GM23338 (cell line): Measurements from ENCODE around the gene SORBS1. TPM values are rescaled to one million over a fixed set of nuclear protein-coding genes. Genes with fewer than 3 reads are reported as not detected.

ENCODE experiments used
- ATAC-seq: fragments of 200-7000 bp; cut with Tn5 transposase; 3 replicates; pipeline ENCODE4 v1.9.1; 2020
- DNase-seq: peaks from one replicate; pipeline ENCODE4 v3.0.0-alpha.2; 2015; ENCODE audit warnings: low spot score
- H2AFZ ChIP-seq: fragments of 200-600 bp; sonication (generic); 2 replicates; pipeline ENCODE4 v1.8.0; 2016; ENCODE audit warnings: antibody characterized with exemption, mild to moderate bottlenecking, moderate library complexity
- H3F3A ChIP-seq: fragments of 200-600 bp; sonication (generic); replicated peaks from 2 replicates; pipeline ENCODE4 v1.8.0; 2017; ENCODE audit warnings: antibody characterized with exemption, mixed run types, low read depth
- H3K27ac ChIP-seq: fragments of 200-600 bp; sonication (generic); 2 replicates; pipeline ENCODE4 v1.6.1; 2016; ENCODE audit warnings: low read depth
- H3K27me3 ChIP-seq: fragments of 200-600 bp; sonication (generic); 2 replicates; pipeline ENCODE4 v1.8.0; 2016; ENCODE audit warnings: mild to moderate bottlenecking, mixed run types, moderate library complexity; ENCODE audit not compliant: insufficient read depth
- H3K36me3 ChIP-seq: fragments of 200-600 bp; sonication (generic); 2 replicates; pipeline ENCODE4 v1.8.0; 2016; ENCODE audit warnings: mild to moderate bottlenecking; ENCODE audit not compliant: insufficient read depth
- H3K4me1 ChIP-seq: fragments of 200-600 bp; sonication (generic); 2 replicates; pipeline ENCODE4 v1.8.0; 2016; ENCODE audit warnings: mild to moderate bottlenecking, moderate library complexity; ENCODE audit not compliant: insufficient read depth
- H3K4me2 ChIP-seq: fragments of 200-600 bp; sonication (generic); 2 replicates; pipeline ENCODE4 v1.7.1; 2017; ENCODE audit warnings: mixed run types
- H3K4me3 ChIP-seq: fragments of 200-600 bp; sonication (generic); 2 replicates; pipeline ENCODE4 v1.6.1; 2016; ENCODE audit warnings: mixed run types
- H3K79me2 ChIP-seq: fragments of 200-600 bp; sonication (generic); replicated peaks from 2 replicates; pipeline ENCODE4 v1.8.0; 2017; ENCODE audit warnings: mild to moderate bottlenecking; ENCODE audit not compliant: insufficient read depth
- H3K9me2 ChIP-seq: fragments of 200-600 bp; sonication (generic); 2 replicates; pipeline ENCODE4 v1.8.0; 2017; ENCODE audit not compliant: insufficient read depth
- H4K20me1 ChIP-seq: fragments of 200-600 bp; sonication (generic); replicated peaks from 2 replicates; pipeline ENCODE4 v1.8.0; 2017; ENCODE audit warnings: mild to moderate bottlenecking; ENCODE audit not compliant: insufficient read depth
- H3K27ac Mint-ChIP-seq: 2 replicates; pipeline ENCODE4 v1.8.0; 2020; ENCODE audit warnings: inconsistent platforms, mild to moderate bottlenecking, moderate library complexity, mixed read lengths
- H3K27me3 Mint-ChIP-seq: 3 replicates; pipeline ENCODE4 v1.8.0; 2022; ENCODE audit warnings: low read depth, mild to moderate bottlenecking, moderate library complexity, mixed read lengths, inconsistent platforms; ENCODE audit not compliant: insufficient read depth, poor library complexity
- H3K36me3 Mint-ChIP-seq: 3 replicates; pipeline ENCODE4 v1.8.0; 2021; ENCODE audit warnings: low read depth, mild to moderate bottlenecking, inconsistent platforms, moderate library complexity, mixed read lengths
- H3K4me1 Mint-ChIP-seq: 3 replicates; pipeline ENCODE4 v1.8.0; 2020; ENCODE audit warnings: mild to moderate bottlenecking, inconsistent platforms, mixed read lengths
- H3K4me3 Mint-ChIP-seq: 3 replicates; pipeline ENCODE4 v1.8.0; 2021; ENCODE audit warnings: moderate library complexity, mild to moderate bottlenecking, inconsistent platforms, mixed read lengths
- H3K9me3 Mint-ChIP-seq: 3 replicates; pipeline ENCODE4 v1.8.0; 2020; ENCODE audit warnings: moderate library complexity, mild to moderate bottlenecking, inconsistent platforms, mixed read lengths
- CREB1 ChIP-seq: fragments of 250-450 bp; sonication (Bioruptor Pico); IDR thresholded peaks from 2 replicates; pipeline ENCODE4 v1.5.0; 2020; ENCODE audit warnings: low read depth, mild to moderate bottlenecking, moderate library complexity
- EZH2 ChIP-seq: fragments of 200-600 bp; sonication (generic); IDR thresholded peaks from one replicate; pipeline ENCODE4 v1.8.0; 2017; ENCODE audit warnings: antibody characterized with exemption, mild to moderate bottlenecking, low read depth; ENCODE audit not compliant: unreplicated experiment
- EZH2phosphoT487 ChIP-seq: fragments of 200-600 bp; sonication (generic); IDR thresholded peaks from one replicate; pipeline ENCODE4 v1.8.1; 2018; ENCODE audit warnings: antibody characterized with exemption; ENCODE audit not compliant: unreplicated experiment
- JUNB ChIP-seq: IDR thresholded peaks from one replicate; pipeline ENCODE4 v1.6.1; 2016; ENCODE audit warnings: antibody characterized with exemption; ENCODE audit not compliant: unreplicated experiment
- NANOG ChIP-seq: IDR thresholded peaks from 2 replicates; pipeline ENCODE4 v1.6.1; 2016; ENCODE audit warnings: antibody characterized with exemption, borderline replicate concordance
- POLR2AphosphoS5 ChIP-seq: IDR thresholded peaks from 2 replicates; pipeline ENCODE4 v1.6.1; 2016; ENCODE audit warnings: antibody characterized with exemption, low read depth
- STAT1 ChIP-seq: IDR thresholded peaks from one replicate; pipeline ENCODE4 v1.6.1; 2016; ENCODE audit warnings: antibody characterized with exemption; ENCODE audit not compliant: unreplicated experiment
- ZNF114 ChIP-seq: fragments of 250-450 bp; sonication (Bioruptor Pico); IDR thresholded peaks from 2 replicates; pipeline ENCODE4 v1.5.0; 2020; ENCODE audit warnings: mild to moderate bottlenecking, moderate library complexity
- ZNF331 ChIP-seq: fragments of 250-450 bp; sonication (Bioruptor Pico); IDR thresholded peaks from 2 replicates; pipeline ENCODE4 v1.5.0; 2020; ENCODE audit warnings: low read depth, mild to moderate bottlenecking, moderate library complexity
- polyA plus RNA-seq: library from polyadenylated mRNA; unstranded; fragments of >200 nt; fragmentation: Nextera tagmentation; extraction: Ambion mirVana; gene quantifications from 2 replicates; pipeline ENCODE4 v1.2.1, GENCODE V29; 2016
- total RNA-seq: library from RNA; depleted of rRNA; stranded (reverse); fragments of >200 nt; shearing (Covaris generic); gene quantifications from 2 replicates; pipeline ENCODE4 v1.2.3, GENCODE V29; 2014
- TF ChIP-seq, protein P1 (sequence below): fragments of 250-450 bp; sonication (Bioruptor Pico); IDR thresholded peaks from 2 replicates; pipeline ENCODE4 v1.5.0; 2020; ENCODE audit warnings: mild to moderate bottlenecking, moderate library complexity
- TF ChIP-seq, protein P2 (sequence below): IDR thresholded peaks from 2 replicates; pipeline ENCODE4 v1.6.1; 2016; ENCODE audit warnings: antibody characterized with exemption
- TF ChIP-seq, protein P3 (sequence below), 2 experiments: fragments of 200-600 bp in 1 of 2; sonication (generic) in 1 of 2; conservative IDR thresholded peaks; 2 replicates each; pipeline versions ENCODE4 v1.5.1 to v1.6.1; 2016 to 2017; ENCODE audit warnings: antibody characterized with exemption in 2 of 2, low read depth in 2 of 2, mild to moderate bottlenecking in 2 of 2, moderate library complexity in 1 of 2
- TF ChIP-seq, protein P4 (sequence below): IDR thresholded peaks from one replicate; pipeline ENCODE4 v1.6.1; 2018; ENCODE audit warnings: antibody characterized with exemption; ENCODE audit not compliant: unreplicated experiment

Gene SORBS1
- total and polyA plus RNA-seq, 2 experiments from 2014 or later = 47.7 to 51.5 TPM

DNA sequence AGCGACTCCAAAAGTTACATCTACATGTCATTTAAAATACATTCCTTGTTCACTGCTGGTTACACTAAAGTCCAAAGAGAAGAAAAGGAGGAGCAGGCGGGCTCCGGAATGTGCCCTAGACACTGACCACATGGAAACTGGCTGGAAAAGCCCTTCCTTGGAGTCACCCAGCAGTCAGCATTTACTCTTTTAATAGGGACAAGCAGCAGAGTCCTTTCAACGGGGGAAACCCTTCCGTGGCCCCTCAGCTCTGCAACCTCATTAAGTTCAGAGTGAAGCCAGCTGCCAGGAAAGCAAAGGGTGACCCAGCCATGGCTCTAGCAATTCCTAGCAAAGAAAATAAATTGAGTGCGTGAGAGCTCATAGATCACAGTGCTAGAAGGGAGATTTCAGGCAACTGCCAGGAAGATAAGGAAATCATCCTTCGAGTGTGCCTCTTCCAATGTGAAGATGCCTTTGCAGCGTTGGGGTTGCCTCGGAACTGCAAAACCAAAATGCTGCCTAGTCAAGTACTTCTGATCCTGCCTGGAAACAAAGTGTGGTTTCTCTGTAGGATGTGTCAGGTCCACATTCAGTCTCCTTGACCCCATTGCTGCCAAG lies 101.6 kb downstream of the SORBS1 start:
- Histone ChIP-seq H3K4me3 (no peak overlapping the region), H3K79me2 (no peaks in the 10 kb centered on the region; the same call in none of the 2 replicates), H4K20me1 (no peaks in the 10 kb centered on the region; the same call in 1 of the 2 replicates), H3K36me3 (no peaks in the 10 kb centered on the region), H2AFZ (no peak overlapping the region), H3K4me2 (0 out of 2 replicates have a peak overlapping the region, but pooled peaks have one; percentile 25), H3K4me1 (peaks cover 52% of the 10 kb centered on the region), H3K9me2 (no peaks in the 10 kb centered on the region), H3K27me3 (no peaks in the 10 kb centered on the region), H3K27ac (peak overlapping the region; percentile 61), H3F3A (no peaks in the 10 kb centered on the region; the same call in 1 of the 2 replicates)
- H3K27me3 Mint-ChIP-seq = peaks cover 6% of the 10 kb centered on the region
- no peaks in the 10 kb centered on the region for H3K9me3 Mint-ChIP-seq
- H3K4me3 Mint-ChIP-seq = no peak overlapping the region
- H3K4me1 Mint-ChIP-seq = peaks cover 50% of the 10 kb centered on the region
- peak overlapping the region; percentile 40; the same call in 1 of the 2 replicates for H3K27ac Mint-ChIP-seq
- TF ChIP-seq EZH2 = no peak
- TF ChIP-seq, protein P1, sequence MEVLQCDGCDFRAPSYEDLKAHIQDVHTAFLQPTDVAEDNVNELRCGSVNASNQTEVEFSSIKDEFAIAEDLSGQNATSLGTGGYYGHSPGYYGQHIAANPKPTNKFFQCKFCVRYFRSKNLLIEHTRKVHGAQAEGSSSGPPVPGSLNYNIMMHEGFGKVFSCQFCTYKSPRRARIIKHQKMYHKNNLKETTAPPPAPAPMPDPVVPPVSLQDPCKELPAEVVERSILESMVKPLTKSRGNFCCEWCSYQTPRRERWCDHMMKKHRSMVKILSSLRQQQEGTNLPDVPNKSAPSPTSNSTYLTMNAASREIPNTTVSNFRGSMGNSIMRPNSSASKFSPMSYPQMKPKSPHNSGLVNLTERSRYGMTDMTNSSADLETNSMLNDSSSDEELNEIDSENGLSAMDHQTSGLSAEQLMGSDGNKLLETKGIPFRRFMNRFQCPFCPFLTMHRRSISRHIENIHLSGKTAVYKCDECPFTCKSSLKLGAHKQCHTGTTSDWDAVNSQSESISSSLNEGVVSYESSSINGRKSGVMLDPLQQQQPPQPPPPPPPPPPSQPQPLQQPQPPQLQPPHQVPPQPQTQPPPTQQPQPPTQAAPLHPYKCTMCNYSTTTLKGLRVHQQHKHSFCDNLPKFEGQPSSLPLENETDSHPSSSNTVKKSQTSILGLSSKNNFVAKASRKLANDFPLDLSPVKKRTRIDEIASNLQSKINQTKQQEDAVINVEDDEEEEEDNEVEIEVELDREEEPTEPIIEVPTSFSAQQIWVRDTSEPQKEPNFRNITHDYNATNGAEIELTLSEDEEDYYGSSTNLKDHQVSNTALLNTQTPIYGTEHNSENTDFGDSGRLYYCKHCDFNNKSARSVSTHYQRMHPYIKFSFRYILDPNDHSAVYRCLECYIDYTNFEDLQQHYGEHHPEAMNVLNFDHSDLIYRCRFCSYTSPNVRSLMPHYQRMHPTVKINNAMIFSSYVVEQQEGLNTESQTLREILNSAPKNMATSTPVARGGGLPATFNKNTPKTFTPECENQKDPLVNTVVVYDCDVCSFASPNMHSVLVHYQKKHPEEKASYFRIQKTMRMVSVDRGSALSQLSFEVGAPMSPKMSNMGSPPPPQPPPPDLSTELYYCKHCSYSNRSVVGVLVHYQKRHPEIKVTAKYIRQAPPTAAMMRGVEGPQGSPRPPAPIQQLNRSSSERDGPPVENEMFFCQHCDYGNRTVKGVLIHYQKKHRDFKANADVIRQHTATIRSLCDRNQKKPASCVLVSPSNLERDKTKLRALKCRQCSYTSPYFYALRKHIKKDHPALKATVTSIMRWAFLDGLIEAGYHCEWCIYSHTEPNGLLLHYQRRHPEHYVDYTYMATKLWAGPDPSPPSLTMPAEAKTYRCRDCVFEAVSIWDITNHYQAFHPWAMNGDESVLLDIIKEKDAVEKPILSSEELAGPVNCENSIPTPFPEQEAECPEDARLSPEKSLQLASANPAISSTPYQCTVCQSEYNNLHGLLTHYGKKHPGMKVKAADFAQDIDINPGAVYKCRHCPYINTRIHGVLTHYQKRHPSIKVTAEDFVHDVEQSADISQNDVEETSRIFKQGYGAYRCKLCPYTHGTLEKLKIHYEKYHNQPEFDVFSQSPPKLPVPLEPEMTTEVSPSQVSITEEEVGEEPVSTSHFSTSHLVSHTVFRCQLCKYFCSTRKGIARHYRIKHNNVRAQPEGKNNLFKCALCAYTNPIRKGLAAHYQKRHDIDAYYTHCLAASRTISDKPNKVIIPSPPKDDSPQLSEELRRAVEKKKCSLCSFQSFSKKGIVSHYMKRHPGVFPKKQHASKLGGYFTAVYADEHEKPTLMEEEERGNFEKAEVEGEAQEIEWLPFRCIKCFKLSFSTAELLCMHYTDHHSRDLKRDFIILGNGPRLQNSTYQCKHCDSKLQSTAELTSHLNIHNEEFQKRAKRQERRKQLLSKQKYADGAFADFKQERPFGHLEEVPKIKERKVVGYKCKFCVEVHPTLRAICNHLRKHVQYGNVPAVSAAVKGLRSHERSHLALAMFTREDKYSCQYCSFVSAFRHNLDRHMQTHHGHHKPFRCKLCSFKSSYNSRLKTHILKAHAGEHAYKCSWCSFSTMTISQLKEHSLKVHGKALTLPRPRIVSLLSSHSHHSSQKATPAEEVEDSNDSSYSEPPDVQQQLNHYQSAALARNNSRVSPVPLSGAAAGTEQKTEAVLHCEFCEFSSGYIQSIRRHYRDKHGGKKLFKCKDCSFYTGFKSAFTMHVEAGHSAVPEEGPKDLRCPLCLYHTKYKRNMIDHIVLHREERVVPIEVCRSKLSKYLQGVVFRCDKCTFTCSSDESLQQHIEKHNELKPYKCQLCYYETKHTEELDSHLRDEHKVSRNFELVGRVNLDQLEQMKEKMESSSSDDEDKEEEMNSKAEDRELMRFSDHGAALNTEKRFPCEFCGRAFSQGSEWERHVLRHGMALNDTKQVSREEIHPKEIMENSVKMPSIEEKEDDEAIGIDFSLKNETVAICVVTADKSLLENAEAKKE (CRISPR knock-in tag) = no peak
- no peak for TF ChIP-seq ZNF114
- TF ChIP-seq ZNF331 (CRISPR knock-in tag) = no peak
- TF ChIP-seq, protein P2, sequence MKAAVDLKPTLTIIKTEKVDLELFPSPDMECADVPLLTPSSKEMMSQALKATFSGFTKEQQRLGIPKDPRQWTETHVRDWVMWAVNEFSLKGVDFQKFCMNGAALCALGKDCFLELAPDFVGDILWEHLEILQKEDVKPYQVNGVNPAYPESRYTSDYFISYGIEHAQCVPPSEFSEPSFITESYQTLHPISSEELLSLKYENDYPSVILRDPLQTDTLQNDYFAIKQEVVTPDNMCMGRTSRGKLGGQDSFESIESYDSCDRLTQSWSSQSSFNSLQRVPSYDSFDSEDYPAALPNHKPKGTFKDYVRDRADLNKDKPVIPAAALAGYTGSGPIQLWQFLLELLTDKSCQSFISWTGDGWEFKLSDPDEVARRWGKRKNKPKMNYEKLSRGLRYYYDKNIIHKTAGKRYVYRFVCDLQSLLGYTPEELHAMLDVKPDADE = no peak
- TF ChIP-seq, protein P3, sequence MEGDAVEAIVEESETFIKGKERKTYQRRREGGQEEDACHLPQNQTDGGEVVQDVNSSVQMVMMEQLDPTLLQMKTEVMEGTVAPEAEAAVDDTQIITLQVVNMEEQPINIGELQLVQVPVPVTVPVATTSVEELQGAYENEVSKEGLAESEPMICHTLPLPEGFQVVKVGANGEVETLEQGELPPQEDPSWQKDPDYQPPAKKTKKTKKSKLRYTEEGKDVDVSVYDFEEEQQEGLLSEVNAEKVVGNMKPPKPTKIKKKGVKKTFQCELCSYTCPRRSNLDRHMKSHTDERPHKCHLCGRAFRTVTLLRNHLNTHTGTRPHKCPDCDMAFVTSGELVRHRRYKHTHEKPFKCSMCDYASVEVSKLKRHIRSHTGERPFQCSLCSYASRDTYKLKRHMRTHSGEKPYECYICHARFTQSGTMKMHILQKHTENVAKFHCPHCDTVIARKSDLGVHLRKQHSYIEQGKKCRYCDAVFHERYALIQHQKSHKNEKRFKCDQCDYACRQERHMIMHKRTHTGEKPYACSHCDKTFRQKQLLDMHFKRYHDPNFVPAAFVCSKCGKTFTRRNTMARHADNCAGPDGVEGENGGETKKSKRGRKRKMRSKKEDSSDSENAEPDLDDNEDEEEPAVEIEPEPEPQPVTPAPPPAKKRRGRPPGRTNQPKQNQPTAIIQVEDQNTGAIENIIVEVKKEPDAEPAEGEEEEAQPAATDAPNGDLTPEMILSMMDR (conservative IDR thresholded peaks at IDR 0.05; ENCODE audit: low read depth in 2 of 2) = no peak
- no peak for TF ChIP-seq POLR2AphosphoS5
- TF ChIP-seq CREB1 (CRISPR knock-in tag) = no peak
- TF ChIP-seq STAT1 = no peak
- TF ChIP-seq EZH2phosphoT487 = no peak
- no peak for TF ChIP-seq JUNB
- TF ChIP-seq, protein P4, sequence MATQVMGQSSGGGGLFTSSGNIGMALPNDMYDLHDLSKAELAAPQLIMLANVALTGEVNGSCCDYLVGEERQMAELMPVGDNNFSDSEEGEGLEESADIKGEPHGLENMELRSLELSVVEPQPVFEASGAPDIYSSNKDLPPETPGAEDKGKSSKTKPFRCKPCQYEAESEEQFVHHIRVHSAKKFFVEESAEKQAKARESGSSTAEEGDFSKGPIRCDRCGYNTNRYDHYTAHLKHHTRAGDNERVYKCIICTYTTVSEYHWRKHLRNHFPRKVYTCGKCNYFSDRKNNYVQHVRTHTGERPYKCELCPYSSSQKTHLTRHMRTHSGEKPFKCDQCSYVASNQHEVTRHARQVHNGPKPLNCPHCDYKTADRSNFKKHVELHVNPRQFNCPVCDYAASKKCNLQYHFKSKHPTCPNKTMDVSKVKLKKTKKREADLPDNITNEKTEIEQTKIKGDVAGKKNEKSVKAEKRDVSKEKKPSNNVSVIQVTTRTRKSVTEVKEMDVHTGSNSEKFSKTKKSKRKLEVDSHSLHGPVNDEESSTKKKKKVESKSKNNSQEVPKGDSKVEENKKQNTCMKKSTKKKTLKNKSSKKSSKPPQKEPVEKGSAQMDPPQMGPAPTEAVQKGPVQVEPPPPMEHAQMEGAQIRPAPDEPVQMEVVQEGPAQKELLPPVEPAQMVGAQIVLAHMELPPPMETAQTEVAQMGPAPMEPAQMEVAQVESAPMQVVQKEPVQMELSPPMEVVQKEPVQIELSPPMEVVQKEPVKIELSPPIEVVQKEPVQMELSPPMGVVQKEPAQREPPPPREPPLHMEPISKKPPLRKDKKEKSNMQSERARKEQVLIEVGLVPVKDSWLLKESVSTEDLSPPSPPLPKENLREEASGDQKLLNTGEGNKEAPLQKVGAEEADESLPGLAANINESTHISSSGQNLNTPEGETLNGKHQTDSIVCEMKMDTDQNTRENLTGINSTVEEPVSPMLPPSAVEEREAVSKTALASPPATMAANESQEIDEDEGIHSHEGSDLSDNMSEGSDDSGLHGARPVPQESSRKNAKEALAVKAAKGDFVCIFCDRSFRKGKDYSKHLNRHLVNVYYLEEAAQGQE = no peak
- no peak for TF ChIP-seq NANOG
- peak; percentile 42 for DNase-seq
- peak; percentile 51 for ATAC-seq
- H3K36me3 Mint-ChIP-seq = no peaks in the 10 kb centered on the region
